Vagina (tissue), 2 donors: ENCODE data around the gene CCNG2.

Source experiments
- POLR2A ChIP-seq, 2 donors: fragments of 450-650 bp; IDR thresholded peaks; one replicate each; pipeline ENCODE4 v1.6.1; 2017; ENCODE audit warnings: antibody characterized with exemption in 2 of 2, mild to moderate bottlenecking in 2 of 2, moderate library complexity in 2 of 2
- POLR2AphosphoS5 ChIP-seq, 2 donors: sonication (generic); formaldehyde crosslinking; IDR thresholded peaks; one replicate each; pipeline ENCODE4 v1.9.0; 2017; ENCODE audit warnings: antibody characterized with exemption in 2 of 2, mild to moderate bottlenecking in 2 of 2, low read depth in 1 of 2; ENCODE audit not compliant: insufficient read depth in 1 of 2
- TF ChIP-seq, protein P1 (sequence below), 3 experiments: fragments of 450-650 bp in 2 of 3; fragments of 200-600 bp in 1 of 3; sonication (generic) in 1 of 3; IDR thresholded peaks; one replicate each; pipeline ENCODE4 v1.5.1; 2017 to 2019; ENCODE audit warnings: antibody characterized with exemption in 3 of 3, mild to moderate bottlenecking in 2 of 3, moderate library complexity in 2 of 3

DNA sequence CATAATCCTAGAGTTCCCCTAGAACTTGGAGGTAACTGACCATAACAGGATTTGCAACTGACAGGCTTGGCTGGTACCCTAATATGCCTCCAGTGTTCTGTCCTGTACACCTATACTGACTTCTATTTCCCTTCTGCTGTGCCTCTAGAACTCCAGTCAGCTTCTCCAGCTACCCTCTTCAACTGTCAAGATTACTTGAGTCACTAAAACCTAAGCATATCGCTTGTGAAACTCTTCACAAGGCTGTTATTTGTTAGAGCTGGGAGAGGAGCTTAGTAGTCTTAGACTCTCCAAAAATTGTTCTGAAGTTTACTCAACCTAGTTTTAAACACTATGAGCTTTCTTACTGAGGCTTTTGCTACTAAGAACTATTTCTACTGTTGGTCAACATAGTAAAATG is 52.0 kb downstream of the CCNG2 start:
- TF ChIP-seq POLR2AphosphoS5 (IDR thresholded peaks at IDR 0.05; ENCODE audit: insufficient read depth in 1 of 2, low read depth in 1 of 2), result no peak
- TF ChIP-seq, protein P1, sequence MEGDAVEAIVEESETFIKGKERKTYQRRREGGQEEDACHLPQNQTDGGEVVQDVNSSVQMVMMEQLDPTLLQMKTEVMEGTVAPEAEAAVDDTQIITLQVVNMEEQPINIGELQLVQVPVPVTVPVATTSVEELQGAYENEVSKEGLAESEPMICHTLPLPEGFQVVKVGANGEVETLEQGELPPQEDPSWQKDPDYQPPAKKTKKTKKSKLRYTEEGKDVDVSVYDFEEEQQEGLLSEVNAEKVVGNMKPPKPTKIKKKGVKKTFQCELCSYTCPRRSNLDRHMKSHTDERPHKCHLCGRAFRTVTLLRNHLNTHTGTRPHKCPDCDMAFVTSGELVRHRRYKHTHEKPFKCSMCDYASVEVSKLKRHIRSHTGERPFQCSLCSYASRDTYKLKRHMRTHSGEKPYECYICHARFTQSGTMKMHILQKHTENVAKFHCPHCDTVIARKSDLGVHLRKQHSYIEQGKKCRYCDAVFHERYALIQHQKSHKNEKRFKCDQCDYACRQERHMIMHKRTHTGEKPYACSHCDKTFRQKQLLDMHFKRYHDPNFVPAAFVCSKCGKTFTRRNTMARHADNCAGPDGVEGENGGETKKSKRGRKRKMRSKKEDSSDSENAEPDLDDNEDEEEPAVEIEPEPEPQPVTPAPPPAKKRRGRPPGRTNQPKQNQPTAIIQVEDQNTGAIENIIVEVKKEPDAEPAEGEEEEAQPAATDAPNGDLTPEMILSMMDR (IDR thresholded peaks at IDR 0.05), result no peak
- TF ChIP-seq POLR2A (IDR thresholded peaks at IDR 0.05), result no peak
